ENCODE data around the gene P2RY8.
A peak's percentile ranks its signal among the peaks of the same experiment; 100 is the strongest.
"Not testable (repeated sequence)": the region's sequence is repeated elsewhere in the genome, so short reads cannot be mapped to it uniquely, and the experiment has no call there.

Gene P2RY8

GRCh38 chrX:1493412-1493811 is 43.6 kb downstream of the P2RY8 start:
- 0 out of 2 replicates have a peak, but pooled peaks cover 4% of the 10 kb centered on the region for H3K9me3 ChIP-seq (ENCODE audit: control insufficient read depth, insufficient read depth, low read depth, low read length)
- H3K9ac ChIP-seq (ENCODE audit: low read length), result no peak overlapping the region
- no peaks in the 10 kb centered on the region for H3K36me3 ChIP-seq (ENCODE audit: control insufficient read depth, insufficient read depth, low read length)
- H3K4me1 ChIP-seq (ENCODE audit: control insufficient read depth, insufficient read depth, low read length), result peaks cover 8% of the 10 kb centered on the region; the same call in 1 of the 2 replicates
- H3K4me3 ChIP-seq (ENCODE audit: low read depth, low read length), result peak overlapping the region; percentile 39
- no peak overlapping the region for H3K27ac ChIP-seq (ENCODE audit: low read depth, low read length)
- H3K27me3 ChIP-seq (ENCODE audit: control insufficient read depth, insufficient read depth, low read length), result peaks cover 6% of the 10 kb centered on the region; the same call in 1 of the 2 replicates

GRCh38 chrX:1492421-1493012 is 44.5 kb downstream of the P2RY8 start:
- H3K9me3 ChIP-seq (ENCODE audit: control insufficient read depth, insufficient read depth, low read depth, low read length), result 0 out of 2 replicates have a peak, but pooled peaks cover 4% of the 10 kb centered on the region
- H3K4me1 ChIP-seq (ENCODE audit: control insufficient read depth, insufficient read depth, low read length), result peaks cover 8% of the 10 kb centered on the region; the same call in 1 of the 2 replicates
- peaks cover 6% of the 10 kb centered on the region; the same call in 1 of the 2 replicates for H3K27me3 ChIP-seq (ENCODE audit: control insufficient read depth, insufficient read depth, low read length)
- H3K9ac ChIP-seq (ENCODE audit: low read length), result no peak overlapping the region
- no peak overlapping the region for H3K27ac ChIP-seq (ENCODE audit: low read depth, low read length)
- no peak overlapping the region for H3K4me3 ChIP-seq (ENCODE audit: low read depth, low read length)
- no peaks in the 10 kb centered on the region for H3K36me3 ChIP-seq (ENCODE audit: control insufficient read depth, insufficient read depth, low read length)

- Histone ChIP-seq H3K36me3 (ENCODE audit: control insufficient read depth, insufficient read depth, low read length) (no peaks in the 10 kb centered on the region), H3K9ac (ENCODE audit: low read length) (no peak overlapping the region), H3K9me3 (ENCODE audit: control insufficient read depth, insufficient read depth, low read depth, low read length) (0 out of 2 replicates have a peak, but pooled peaks cover 4% of the 10 kb centered on the region), H3K27me3 (ENCODE audit: control insufficient read depth, insufficient read depth, low read length) (peaks cover 6% of the 10 kb centered on the region; the same call in 1 of the 2 replicates), H3K4me1 (ENCODE audit: control insufficient read depth, insufficient read depth, low read length) (peaks cover 8% of the 10 kb centered on the region; the same call in 1 of the 2 replicates), H3K4me3 (ENCODE audit: low read depth, low read length) (no peak overlapping the region), H3K27ac (ENCODE audit: low read depth, low read length) (no peak overlapping the region)
Measured at GRCh38 chrX:1491851-1492349, 45.1 kb downstream of the P2RY8 start.

DNA sequence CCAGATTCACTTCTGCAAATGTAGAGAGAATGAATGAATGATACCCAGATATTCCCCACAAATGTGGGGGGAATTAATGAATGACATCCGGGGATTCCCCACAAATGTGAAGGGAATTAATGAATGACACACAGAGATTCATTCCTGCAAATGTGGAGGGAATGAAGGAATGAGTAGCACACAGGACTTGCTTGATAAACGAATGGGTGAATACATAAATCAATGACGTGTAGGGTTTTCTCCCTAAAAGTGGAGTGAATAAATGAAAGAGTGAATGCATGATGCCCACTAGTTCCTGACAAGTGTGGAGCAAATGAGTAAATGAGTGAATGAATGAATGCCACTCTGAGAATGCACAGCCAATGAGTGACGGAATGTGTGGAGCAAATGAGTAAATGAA is 45.7 kb downstream of the P2RY8 start:
- not testable (repeated sequence) for H3K27me3 ChIP-seq (ENCODE audit: control insufficient read depth, insufficient read depth, low read length); H3K4me1 ChIP-seq (ENCODE audit: control insufficient read depth, insufficient read depth, low read length); H3K36me3 ChIP-seq (ENCODE audit: control insufficient read depth, insufficient read depth, low read length); H3K9ac ChIP-seq (ENCODE audit: low read length); H3K27ac ChIP-seq (ENCODE audit: low read depth, low read length); H3K9me3 ChIP-seq (ENCODE audit: control insufficient read depth, insufficient read depth, low read depth, low read length); H3K4me3 ChIP-seq (ENCODE audit: low read depth, low read length)

GRCh38 chrX:1490723-1491122 is 46.3 kb downstream of the P2RY8 start:
- not testable (repeated sequence) for H3K4me3 ChIP-seq (ENCODE audit: low read depth, low read length); H3K4me1 ChIP-seq (ENCODE audit: control insufficient read depth, insufficient read depth, low read length); H3K9ac ChIP-seq (ENCODE audit: low read length); H3K27me3 ChIP-seq (ENCODE audit: control insufficient read depth, insufficient read depth, low read length); H3K9me3 ChIP-seq (ENCODE audit: control insufficient read depth, insufficient read depth, low read depth, low read length); H3K27ac ChIP-seq (ENCODE audit: low read depth, low read length); H3K36me3 ChIP-seq (ENCODE audit: control insufficient read depth, insufficient read depth, low read length)

- H3K4me3 ChIP-seq (ENCODE audit: low read depth, low read length); H3K9ac ChIP-seq (ENCODE audit: low read length); H3K9me3 ChIP-seq (ENCODE audit: control insufficient read depth, insufficient read depth, low read depth, low read length); H3K36me3 ChIP-seq (ENCODE audit: control insufficient read depth, insufficient read depth, low read length); H3K4me1 ChIP-seq (ENCODE audit: control insufficient read depth, insufficient read depth, low read length); H3K27me3 ChIP-seq (ENCODE audit: control insufficient read depth, insufficient read depth, low read length); H3K27ac ChIP-seq (ENCODE audit: low read depth, low read length): not testable (repeated sequence)
Measured at GRCh38 chrX:1489354-1489753, 47.6 kb downstream of the P2RY8 start.

DNA sequence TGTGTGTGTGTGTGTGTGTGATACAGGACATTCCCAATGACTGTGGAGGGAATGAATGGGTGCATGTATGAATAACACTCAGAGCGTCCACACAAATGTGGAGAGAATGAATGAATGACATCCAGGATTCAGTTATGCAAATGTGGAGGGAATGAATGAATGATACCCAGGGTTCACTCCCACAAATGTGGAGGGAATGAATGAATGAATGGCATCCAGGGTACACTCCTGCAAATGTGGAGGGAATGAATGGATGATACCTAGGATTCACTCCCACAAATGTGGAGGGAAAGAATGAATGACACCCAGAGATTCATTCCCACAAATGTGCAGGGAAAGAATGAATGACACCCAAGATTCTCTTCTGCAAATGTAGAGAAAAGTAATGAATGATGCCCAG is 48.2 kb downstream of the P2RY8 start:
- H3K27ac ChIP-seq (ENCODE audit: low read depth, low read length), result no peak overlapping the region
- no peak overlapping the region for H3K9ac ChIP-seq (ENCODE audit: low read length)
- H3K4me1 ChIP-seq (ENCODE audit: control insufficient read depth, insufficient read depth, low read length), result peaks cover 4% of the 10 kb centered on the region; the same call in 1 of the 2 replicates
- H3K4me3 ChIP-seq (ENCODE audit: low read depth, low read length), result no peak overlapping the region
- no peaks in the 10 kb centered on the region for H3K36me3 ChIP-seq (ENCODE audit: control insufficient read depth, insufficient read depth, low read length)
- H3K9me3 ChIP-seq (ENCODE audit: control insufficient read depth, insufficient read depth, low read depth, low read length), result peaks cover 8% of the 10 kb centered on the region
- peaks cover 6% of the 10 kb centered on the region; the same call in 1 of the 2 replicates for H3K27me3 ChIP-seq (ENCODE audit: control insufficient read depth, insufficient read depth, low read length)

DNA sequence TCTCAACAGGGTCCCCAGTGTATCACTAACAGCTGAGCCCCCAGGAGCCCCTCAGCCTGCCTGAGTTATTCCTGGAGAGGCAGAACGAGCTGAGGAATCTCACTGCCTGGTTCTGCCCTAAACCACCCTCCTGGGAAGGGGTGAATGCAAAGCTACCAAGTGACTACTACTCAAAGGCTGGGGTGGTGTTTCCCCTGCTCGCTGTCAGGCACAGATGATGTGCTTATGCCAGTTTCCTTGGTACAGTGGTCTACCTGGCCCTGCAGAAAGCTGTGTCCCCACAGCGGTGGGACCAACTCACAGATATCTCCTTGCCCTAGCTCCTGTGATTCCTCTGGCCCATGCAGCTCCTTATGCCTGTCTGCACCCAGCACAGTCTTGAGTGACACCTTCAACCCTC is 48.8 kb downstream of the P2RY8 start:
- Histone ChIP-seq H3K4me3 (ENCODE audit: low read depth, low read length) (no peak overlapping the region), H3K9me3 (ENCODE audit: control insufficient read depth, insufficient read depth, low read depth, low read length) (peaks cover 8% of the 10 kb centered on the region), H3K27me3 (ENCODE audit: control insufficient read depth, insufficient read depth, low read length) (peaks cover 4% of the 10 kb centered on the region; the same call in 1 of the 2 replicates), H3K27ac (ENCODE audit: low read depth, low read length) (no peak overlapping the region), H3K9ac (ENCODE audit: low read length) (no peak overlapping the region), H3K36me3 (ENCODE audit: control insufficient read depth, insufficient read depth, low read length) (no peaks in the 10 kb centered on the region), H3K4me1 (ENCODE audit: control insufficient read depth, insufficient read depth, low read length) (no peaks in the 10 kb centered on the region)

- Histone ChIP-seq H3K27ac (ENCODE audit: low read depth, low read length) (no peak overlapping the region), H3K36me3 (ENCODE audit: control insufficient read depth, insufficient read depth, low read length) (no peaks in the 10 kb centered on the region), H3K9me3 (ENCODE audit: control insufficient read depth, insufficient read depth, low read depth, low read length) (peaks cover 8% of the 10 kb centered on the region), H3K4me3 (ENCODE audit: low read depth, low read length) (no peak overlapping the region), H3K9ac (ENCODE audit: low read length) (no peak overlapping the region), H3K27me3 (ENCODE audit: control insufficient read depth, insufficient read depth, low read length) (no peaks in the 10 kb centered on the region), H3K4me1 (ENCODE audit: control insufficient read depth, insufficient read depth, low read length) (no peaks in the 10 kb centered on the region)
Measured at GRCh38 chrX:1487401-1487800, 49.6 kb downstream of the P2RY8 start.

DNA sequence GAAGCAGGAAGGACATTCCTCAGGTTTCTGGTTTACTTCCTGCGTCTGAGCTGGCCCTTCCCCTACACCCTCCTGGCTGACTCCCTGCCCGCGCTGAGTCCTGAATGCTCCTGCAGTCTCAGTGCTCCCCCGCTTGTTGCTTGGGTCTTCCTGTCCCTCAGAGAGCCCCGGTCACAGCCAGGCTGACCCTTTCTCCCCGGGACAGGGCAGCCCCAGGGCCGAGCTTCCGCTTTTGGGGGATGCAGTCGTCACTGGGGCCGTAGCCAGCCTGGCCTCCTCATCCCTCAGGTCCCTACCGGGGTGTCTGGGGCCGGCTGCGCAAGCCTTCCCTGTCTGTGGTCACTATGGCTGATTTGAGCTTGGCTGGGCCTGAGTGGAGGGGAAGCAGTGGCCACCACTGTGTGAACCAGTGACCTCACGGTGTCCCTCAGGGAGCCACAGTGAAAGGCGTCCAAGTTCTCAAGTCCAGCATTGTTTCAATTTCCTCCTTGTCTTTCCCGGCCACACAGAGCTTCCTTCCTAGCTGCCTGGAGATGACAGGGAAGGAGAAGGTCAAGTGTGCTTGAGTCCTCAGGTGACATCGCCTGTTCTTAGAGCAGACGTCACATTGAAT is 50.1 kb downstream of the P2RY8 start:
- no peak overlapping the region for H3K9ac ChIP-seq (ENCODE audit: low read length)
- no peak overlapping the region for H3K4me3 ChIP-seq (ENCODE audit: low read depth, low read length)

DNA sequence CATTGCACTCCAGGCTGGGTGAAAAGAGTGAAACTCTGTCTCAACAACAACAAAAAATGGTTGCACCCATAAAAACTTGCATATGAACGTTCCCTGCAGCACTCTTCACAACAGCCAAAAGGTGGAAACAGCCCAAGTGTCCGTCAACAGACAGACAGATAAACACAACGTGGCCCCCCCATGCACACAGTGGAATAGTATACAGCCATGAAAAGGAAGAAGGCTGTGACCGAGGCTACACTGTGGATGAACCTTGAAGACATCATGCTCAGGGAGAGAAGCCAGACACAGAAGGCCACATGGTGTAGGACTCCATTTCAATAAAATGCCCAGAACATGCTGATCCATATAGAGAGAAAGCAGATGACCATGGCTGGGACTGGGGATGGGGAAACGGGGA is 50.8 kb downstream of the P2RY8 start:
- Histone ChIP-seq H3K9ac (ENCODE audit: low read length) (no peak overlapping the region), H3K36me3 (ENCODE audit: control insufficient read depth, insufficient read depth, low read length) (no peaks in the 10 kb centered on the region), H3K4me3 (ENCODE audit: low read depth, low read length) (no peak overlapping the region), H3K9me3 (ENCODE audit: control insufficient read depth, insufficient read depth, low read depth, low read length) (peaks cover 8% of the 10 kb centered on the region), H3K4me1 (ENCODE audit: control insufficient read depth, insufficient read depth, low read length) (peaks cover 10% of the 10 kb centered on the region), H3K27me3 (ENCODE audit: control insufficient read depth, insufficient read depth, low read length) (no peaks in the 10 kb centered on the region; the same call in 1 of the 2 replicates), H3K27ac (ENCODE audit: low read depth, low read length) (no peak overlapping the region)

More for the DNA sequence above, 50.1 kb downstream of the P2RY8 start:
- Histone ChIP-seq H3K27ac (ENCODE audit: low read depth, low read length) (no peak overlapping the region), H3K4me1 (ENCODE audit: control insufficient read depth, insufficient read depth, low read length) (0 out of 2 replicates have a peak, but pooled peaks cover 5% of the 10 kb centered on the region), H3K36me3 (ENCODE audit: control insufficient read depth, insufficient read depth, low read length) (no peaks in the 10 kb centered on the region), H3K27me3 (ENCODE audit: control insufficient read depth, insufficient read depth, low read length) (no peaks in the 10 kb centered on the region), H3K9me3 (ENCODE audit: control insufficient read depth, insufficient read depth, low read depth, low read length) (peaks cover 8% of the 10 kb centered on the region)
